IMR-90 (cell line): ENCODE results near the gene PLXNA4. TPM values are rescaled to one million over a fixed set of nuclear protein-coding genes. Genes with fewer than 3 reads are reported as not detected.

ENCODE experiments used
- ATAC-seq: fragments of 200-7000 bp; cut with Tn5 transposase; 2 replicates; pipeline ENCODE4 v1.9.1; 2020; ENCODE audit warnings: low read depth, mild to moderate bottlenecking, moderate library complexity
- BruUV-seq: library from RNA; stranded (reverse); fragments of 400-500 nt; replicated peaks from 2 replicates; lab custom pipeline; 2021; lab: Mats Ljungman, UMichigan
- CTCF ChIA-PET: fragments of 300-600 bp; formaldehyde crosslinking; extraction: SDS; loops from one replicate; lab custom pipeline; 2021; ENCODE audit warnings: antibody characterized with exemption; lab: Yijun Ruan, JAX
- POLR2A ChIA-PET: fragments of 300-600 bp; sonication (Branson Sonifier 250); formaldehyde crosslinking; loops from one replicate; lab custom pipeline; 2022; ENCODE audit warnings: antibody characterized with exemption; ENCODE audit not compliant: unreplicated experiment; lab: Charles Lee
- DNase-seq: peaks from one replicate; pipeline ENCODE4 v3.0.0; 2013
- H2AFZ ChIP-seq: replicated peaks from 2 replicates; pipeline ENCODE3; 2013; ENCODE audit warnings: low read length, mild to moderate bottlenecking; ENCODE audit not compliant: poor library complexity
- H2AK5ac ChIP-seq: 2 replicates; pipeline ENCODE4 v1.6.1; 2013; ENCODE audit warnings: low read depth, low read length, inconsistent platforms
- H2AK9ac ChIP-seq: replicated peaks from 2 replicates; pipeline ENCODE3; 2013; ENCODE audit warnings: mild to moderate bottlenecking, low read depth, low read length, moderate library complexity; ENCODE audit not compliant: poor library complexity
- H2BK120ac ChIP-seq: 2 replicates; pipeline ENCODE4 v1.6.1; 2013; ENCODE audit warnings: low read depth, low read length, inconsistent platforms
- H2BK15ac ChIP-seq: 3 replicates; pipeline ENCODE4 v1.6.1; 2013; ENCODE audit warnings: low read depth, low read length, inconsistent platforms
- H2BK20ac ChIP-seq: 2 replicates; pipeline ENCODE4 v1.6.1; 2013; ENCODE audit warnings: low read depth, mild to moderate bottlenecking, inconsistent platforms, low read length, moderate library complexity
- H2BK5ac ChIP-seq: 2 replicates; pipeline ENCODE4 v1.6.1; 2013; ENCODE audit warnings: mild to moderate bottlenecking, low read depth, low read length, inconsistent platforms; ENCODE audit not compliant: poor library complexity, severe bottlenecking
- H3K14ac ChIP-seq: replicated peaks from 2 replicates; pipeline ENCODE4 v1.6.1; 2013; ENCODE audit warnings: low read depth, low read length, inconsistent platforms
- H3K18ac ChIP-seq: 2 replicates; pipeline ENCODE4 v1.6.1; 2013; ENCODE audit warnings: low read depth, low read length, control low read depth
- H3K23ac ChIP-seq: 2 replicates; pipeline ENCODE4 v1.6.1; 2013; ENCODE audit warnings: low read depth, low read length, inconsistent platforms
- H3K27ac ChIP-seq: 2 replicates; pipeline ENCODE4 v1.5.1; 2013; ENCODE audit warnings: mild to moderate bottlenecking, control low read depth, low read length; ENCODE audit not compliant: insufficient read depth
- H3K27me3 ChIP-seq: 2 replicates; pipeline ENCODE4 v1.6.1; 2013; ENCODE audit warnings: low read length; ENCODE audit not compliant: control insufficient read depth, insufficient read depth
- H3K36me3 ChIP-seq: 2 replicates; pipeline ENCODE4 v1.6.1; 2013; ENCODE audit warnings: low read length, mixed read lengths; ENCODE audit not compliant: control insufficient read depth, insufficient read depth
- H3K4ac ChIP-seq: 2 replicates; pipeline ENCODE4 v1.6.1; 2013; ENCODE audit warnings: low read depth, low read length, inconsistent platforms
- H3K4me1 ChIP-seq: 2 replicates; pipeline ENCODE4 v1.6.1; 2013; ENCODE audit warnings: low read length, mixed read lengths; ENCODE audit not compliant: control insufficient read depth, insufficient read depth
- H3K4me2 ChIP-seq: 2 replicates; pipeline ENCODE4 v1.6.1; 2013; ENCODE audit warnings: low read depth, mild to moderate bottlenecking, control low read depth, low read length, moderate library complexity
- H3K4me3 ChIP-seq: 2 replicates; pipeline ENCODE4 v1.5.1; 2013; ENCODE audit warnings: low read depth, mild to moderate bottlenecking, control low read depth, low read length, moderate library complexity; ENCODE audit not compliant: insufficient read depth
- H3K56ac ChIP-seq: 2 replicates; pipeline ENCODE4 v1.6.1; 2013; ENCODE audit warnings: low read length, inconsistent platforms; ENCODE audit not compliant: insufficient read depth; ENCODE audit errors: extremely low read depth
- H3K79me1 ChIP-seq, 2 experiments: 2 replicates each; pipeline ENCODE4 v1.6.1; 2013; ENCODE audit warnings: low read length in 2 of 2, inconsistent platforms in 1 of 2, low read depth in 1 of 2
- H3K9ac ChIP-seq: 2 replicates; pipeline ENCODE4 v1.6.1; 2013; ENCODE audit warnings: low read depth, low read length, control low read depth
- H3K9me1 ChIP-seq: 2 replicates; pipeline ENCODE4 v1.6.1; 2013; ENCODE audit warnings: low read length, inconsistent platforms; ENCODE audit not compliant: insufficient read depth
- H3K9me3 ChIP-seq: 2 replicates; pipeline ENCODE4 v1.6.1; 2013; ENCODE audit warnings: low read length; ENCODE audit not compliant: control insufficient read depth, insufficient read depth
- H4K20me1 ChIP-seq: 2 replicates; pipeline ENCODE4 v1.6.1; 2013; ENCODE audit warnings: low read length, inconsistent platforms; ENCODE audit not compliant: insufficient read depth
- H4K5ac ChIP-seq: 2 replicates; pipeline ENCODE4 v1.6.1; 2013; ENCODE audit warnings: mild to moderate bottlenecking, low read depth, low read length, control low read depth
- H4K8ac ChIP-seq, 2 experiments: 2 replicates each; pipeline ENCODE4 v1.6.1; 2013; ENCODE audit warnings: low read depth in 2 of 2, low read length in 2 of 2, control low read depth in 1 of 2, inconsistent platforms in 1 of 2
- H4K91ac ChIP-seq: 2 replicates; pipeline ENCODE4 v1.6.1; 2013; ENCODE audit warnings: low read depth, low read length, inconsistent platforms; ENCODE audit not compliant: insufficient read depth
- CEBPB ChIP-seq: IDR thresholded peaks from 2 replicates; pipeline ENCODE4 v1.6.1; 2012; ENCODE audit warnings: low read depth, low read length, improper control_type of control experiment
- MXI1 ChIP-seq: IDR thresholded peaks from 2 replicates; pipeline ENCODE4 v1.6.1; 2012; ENCODE audit warnings: low read depth, mild to moderate bottlenecking, low read length, moderate library complexity, borderline replicate concordance
- NFE2L2 ChIP-seq: fragments of 150-350 bp; IDR thresholded peaks from 2 replicates; pipeline ENCODE4 v1.6.1; 2016; ENCODE audit warnings: low read depth, mild to moderate bottlenecking, low read length
- USF2 ChIP-seq: fragments of 150-350 bp; IDR thresholded peaks from 2 replicates; pipeline ENCODE4 v1.6.1; 2017; ENCODE audit warnings: mild to moderate bottlenecking, antibody characterized with exemption, low read length, low read depth
- WGBS, 2 experiments: methylation state at CpG; one replicate each; pipeline versions ENCODE4 v1.1.5 to v1.1.7; 2013; ENCODE audit warnings: missing lambda C conversion rate in 2 of 2; ENCODE audit not compliant: insufficient read length in 1 of 2; ENCODE audit errors: extremely low coverage in 2 of 2; 5-methylcytosine and 5-hydroxymethylcytosine counted together
- dilution Hi-C: fragments of 300-500 bp; cut with HindIII; formaldehyde crosslinking; loops from one replicate; pipeline ENCODE4 v1.14.3; 2018; ENCODE audit warnings: low sequenced_read_pairs; ENCODE audit not compliant: unreplicated experiment
- in situ Hi-C: fragments of 300-500 bp; cut with MboI; formaldehyde crosslinking; loops from 3 replicates; pipeline ENCODE4 v1.14.3; 2019; ENCODE audit warnings: low sequenced_read_pairs, inconsistent platforms, mixed read lengths
- intact Hi-C: fragments of 100-400 bp; cut with micrococcal nuclease; formaldehyde crosslinking; loops from 2 replicates; pipeline ENCODE4 v1.10.0; 2022
- polyA plus RNA-seq, 3 experiments: library from polyadenylated mRNA; depleted of rRNA; stranded (reverse); fragments of >200 nt; gene quantifications; 2 replicates each; pipeline ENCODE4 v1.2.3, GENCODE V29; 2012; ENCODE audit warnings: low replicate concordance in 1 of 3
- total RNA-seq: library from RNA; depleted of rRNA; stranded (reverse); fragments of >200 nt; gene quantifications from 2 replicates; pipeline ENCODE4 v1.2.3, GENCODE V29; 2012

The PLXNA4 gene
- total and polyA plus RNA-seq, 2 of the 4 experiments (the other 2 are of a cell fraction): under 0.01 TPM

GRCh38 chr7:132418840-132419239 is 157.4 kb downstream of the PLXNA4 start:
- ATAC-seq: no peak
- no peaks in the 10 kb centered on the region for H3K9me3 ChIP-seq
- no peak overlapping the region for H3K56ac ChIP-seq
- H3K36me3 ChIP-seq: no peaks in the 10 kb centered on the region
- WGBS, 2 experiments: 83% methylated on average over 1 of the region's 6 CpGs; no CpG with 5 or more reads in 1 of the 2 experiments
- no peaks in the 10 kb centered on the region for H4K20me1 ChIP-seq
- CTCF ChIA-PET: no interaction called here
- no peak overlapping the region for H2AFZ ChIP-seq
- POLR2A ChIA-PET: no interaction called here
- H3K14ac ChIP-seq: no peak overlapping the region
- dilution Hi-C loops: no loop called here
- H2BK5ac ChIP-seq: no peak overlapping the region
- H2BK120ac ChIP-seq: no peak overlapping the region
- H3K4me3 ChIP-seq: no peak overlapping the region
- no peak overlapping the region for H2AK5ac ChIP-seq
- in situ Hi-C loops: no loop called here
- no peaks in the 10 kb centered on the region for H3K9me1 ChIP-seq
- H3K27me3 ChIP-seq: no peaks in the 10 kb centered on the region
- no peak overlapping the region for H3K27ac ChIP-seq
- no peak for TF ChIP-seq USF2
- no peak for TF ChIP-seq NFE2L2
- no peak for TF ChIP-seq CEBPB
- no peak for TF ChIP-seq MXI1
- H3K79me1 ChIP-seq: no peaks in the 10 kb centered on the region
- H3K4me2 ChIP-seq: no peak overlapping the region
- BruUV-seq: no TSS peak
- no peak overlapping the region for H2BK20ac ChIP-seq
- H2BK15ac ChIP-seq: no peak overlapping the region
- H3K23ac ChIP-seq: no peak overlapping the region
- no peaks in the 10 kb centered on the region for H3K4me1 ChIP-seq
- no peak overlapping the region for H3K9ac ChIP-seq
- H2AK9ac ChIP-seq: no peak overlapping the region
- intact Hi-C loops: no loop called here
- H4K8ac ChIP-seq: no peak overlapping the region
- DNase-seq: no peak
- H3K4ac ChIP-seq: no peak overlapping the region
- no peak overlapping the region for H3K18ac ChIP-seq
- H4K5ac ChIP-seq: no peak overlapping the region
- H4K91ac ChIP-seq: no peak overlapping the region
